Kidney (tissue), 14 donors: ENCODE data around the gene CDX1. TPM values are rescaled to one million over a fixed set of nuclear protein-coding genes. Genes with fewer than 3 reads are reported as not detected.

Experiments
- DNase-seq, 5 donors: peaks; one replicate each; pipeline ENCODE4 v3.0.0-alpha.2; 2013 to 2020
- FAIRE-seq: peaks from 2 replicates; lab custom pipeline; 2012; peaks lifted over from hg19 to GRCh38; lab: Jason Lieb, UNC
- H3K27ac ChIP-seq, 2 donors: one replicate each; pipeline ENCODE4 v1.7.0; 2013; ENCODE audit warnings: low read depth in 2 of 2, low read length in 2 of 2, inconsistent platforms in 1 of 2
- H3K27me3 ChIP-seq: one replicate; pipeline ENCODE4 v1.7.1; 2013; ENCODE audit warnings: low read length, inconsistent platforms; ENCODE audit not compliant: control insufficient read depth, insufficient read depth
- H3K36me3 ChIP-seq, 3 donors: one replicate each; pipeline versions ENCODE4 v1.7.0 to v1.7.1; 2013; ENCODE audit warnings: low read length in 3 of 3, control low read depth in 1 of 3, inconsistent platforms in 1 of 3; ENCODE audit not compliant: insufficient read depth in 3 of 3, control insufficient read depth in 2 of 3
- H3K4me1 ChIP-seq, 3 donors: one replicate each; pipeline versions ENCODE4 v1.7.0 to v1.7.1; 2013; ENCODE audit warnings: low read length in 3 of 3, inconsistent platforms in 1 of 3, low read depth in 1 of 3; ENCODE audit not compliant: control insufficient read depth in 2 of 3, insufficient read depth in 2 of 3
- H3K4me3 ChIP-seq, 3 donors: one replicate each; pipeline versions ENCODE4 v1.7.0 to v1.8.1; 2013; ENCODE audit warnings: low read length in 3 of 3, control low read depth in 1 of 3, inconsistent platforms in 1 of 3
- H3K9ac ChIP-seq, 3 donors: one replicate each; pipeline versions ENCODE4 v1.7.0 to v1.7.1; 2013; ENCODE audit warnings: low read length in 3 of 3, control low read depth in 1 of 3, inconsistent platforms in 1 of 3
- H3K9me3 ChIP-seq, 3 donors: one replicate each; pipeline versions ENCODE4 v1.7.0 to v1.7.1; 2013; ENCODE audit warnings: low read length in 3 of 3, control low read depth in 1 of 3, inconsistent platforms in 1 of 3; ENCODE audit not compliant: control insufficient read depth in 2 of 3, insufficient read depth in 1 of 3
- intact Hi-C: fragments of 100-400 bp; cut with DNase I; formaldehyde crosslinking; loops from one replicate; pipeline ENCODE4 v1.11.1; 2022
- polyA plus RNA-seq: library from polyadenylated mRNA; stranded (reverse); fragments of 350-450 nt; fragmentation: Illumina TruSeq; extraction: RNeasy Lipid Tissue Mini Kit (QIAGEN cat#74804); gene quantifications from one replicate; pipeline ENCODE4 v1.2.3, GENCODE V29; 2014; ENCODE audit warnings: low read depth, low replicate concordance; ENCODE audit not compliant: insufficient read depth
- total RNA-seq: library from RNA; stranded (reverse); fragmentation: NEBNext Ultra II Directional; extraction: Animal tissue kit (Norgen Biotek cat#: 25700); gene quantifications from one replicate; pipeline ENCODE4 v1.2.1, GENCODE V29; 2021
- TF ChIP-seq, protein P1 (sequence below): IDR thresholded peaks from 3 replicates; pipeline ENCODE4 v1.5.1; 2012; ENCODE audit warnings: mild to moderate bottlenecking, moderate library complexity, borderline replicate concordance; ENCODE audit not compliant: insufficient read depth; ENCODE audit errors: extremely low read depth
- donor health status: control.
- donor health status: control.
- donor health status: control.
- donor health status: control.
- donor health status: control.
- donor health status: DM: yes; HTN: yes; CAD: no.
- donor health status: Normal renal cell carcinoma (clear cell type).

Gene CDX1
- total and polyA plus RNA-seq, 2 donors from 2014 or later = 0.39 TPM; not detected in 1

DNA sequence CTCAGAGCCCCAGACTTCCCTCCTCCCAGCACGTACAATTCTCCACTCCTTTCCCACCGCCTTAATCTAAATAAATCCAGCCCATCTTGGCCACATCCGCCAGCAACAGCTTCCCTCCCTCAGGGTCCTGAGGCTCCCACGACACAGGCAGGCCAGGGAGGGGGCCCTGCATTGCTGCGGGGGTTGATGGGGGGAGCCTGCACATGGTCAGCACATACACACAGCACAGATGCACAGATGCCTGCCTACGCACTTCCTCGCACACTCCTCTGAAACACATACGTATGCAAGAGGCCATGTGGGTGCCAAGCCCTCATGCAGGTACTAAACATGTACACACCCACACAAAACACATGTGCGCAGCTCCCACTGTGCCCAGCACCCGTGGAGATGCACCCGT, 25.7 kb upstream of the CDX1 start:
- TF ChIP-seq, protein P1, sequence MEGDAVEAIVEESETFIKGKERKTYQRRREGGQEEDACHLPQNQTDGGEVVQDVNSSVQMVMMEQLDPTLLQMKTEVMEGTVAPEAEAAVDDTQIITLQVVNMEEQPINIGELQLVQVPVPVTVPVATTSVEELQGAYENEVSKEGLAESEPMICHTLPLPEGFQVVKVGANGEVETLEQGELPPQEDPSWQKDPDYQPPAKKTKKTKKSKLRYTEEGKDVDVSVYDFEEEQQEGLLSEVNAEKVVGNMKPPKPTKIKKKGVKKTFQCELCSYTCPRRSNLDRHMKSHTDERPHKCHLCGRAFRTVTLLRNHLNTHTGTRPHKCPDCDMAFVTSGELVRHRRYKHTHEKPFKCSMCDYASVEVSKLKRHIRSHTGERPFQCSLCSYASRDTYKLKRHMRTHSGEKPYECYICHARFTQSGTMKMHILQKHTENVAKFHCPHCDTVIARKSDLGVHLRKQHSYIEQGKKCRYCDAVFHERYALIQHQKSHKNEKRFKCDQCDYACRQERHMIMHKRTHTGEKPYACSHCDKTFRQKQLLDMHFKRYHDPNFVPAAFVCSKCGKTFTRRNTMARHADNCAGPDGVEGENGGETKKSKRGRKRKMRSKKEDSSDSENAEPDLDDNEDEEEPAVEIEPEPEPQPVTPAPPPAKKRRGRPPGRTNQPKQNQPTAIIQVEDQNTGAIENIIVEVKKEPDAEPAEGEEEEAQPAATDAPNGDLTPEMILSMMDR = no peak
- peak overlapping the region in 1 of 2 donors; percentile 85 for H3K27ac ChIP-seq
- intact Hi-C loops = no loop called here
- peak overlapping the region in 1 of 3 donors; percentile 15 for H3K9ac ChIP-seq
- no peaks in the 10 kb centered on the region for H3K36me3 ChIP-seq
- peaks cover 23 to 49% (median 39%) of the 10 kb centered on the region in 3 donors for H3K4me1 ChIP-seq
- no peak overlapping the region for H3K4me3 ChIP-seq
- H3K9me3 ChIP-seq = no peaks in the 10 kb centered on the region
- DNase-seq (peak in 3 of 5 donors; percentile 75 to 92 (median 82)), FAIRE-seq (no peak)
- H3K27me3 ChIP-seq = no peaks in the 10 kb centered on the region

DNA sequence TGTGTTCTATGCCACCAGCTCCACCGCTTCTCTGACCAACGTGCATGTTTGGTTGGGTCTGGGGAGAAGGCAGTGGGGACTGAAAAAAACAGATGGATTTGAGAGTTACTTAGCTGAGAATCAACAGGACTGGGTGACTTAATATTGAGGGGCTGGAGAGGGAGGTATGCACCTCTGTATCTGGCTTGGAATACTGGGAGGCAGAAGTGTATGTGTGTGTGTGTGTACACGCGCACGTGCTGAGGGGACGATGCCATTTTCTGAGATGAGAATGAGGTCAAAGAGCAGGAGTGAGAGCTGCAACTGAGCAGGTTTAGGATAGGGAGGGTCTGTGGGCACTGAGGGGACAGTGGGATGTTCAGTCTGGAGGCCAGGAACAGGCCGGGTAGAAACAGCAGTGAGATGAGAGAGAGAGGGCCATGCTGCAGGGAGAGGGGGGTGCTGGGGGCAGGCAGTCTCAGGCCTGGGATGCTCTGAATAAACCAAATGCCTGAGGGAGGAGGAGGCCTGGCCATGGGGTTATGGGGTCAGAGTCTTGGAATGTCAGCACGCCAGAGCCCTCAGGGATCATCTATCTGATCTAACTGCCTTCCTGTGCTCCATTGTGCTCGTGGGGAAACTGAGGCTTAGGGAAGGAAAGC, 24.9 kb upstream of the CDX1 start:
- H3K27me3 ChIP-seq = no peaks in the 10 kb centered on the region
- H3K4me3 ChIP-seq = no peak overlapping the region
- DNase-seq = peak in 3 of 5 donors; percentile 50 to 75 (median 60)
- TF ChIP-seq, protein P1 = no peak
- intact Hi-C loops = no loop called here
- peak overlapping the region in 1 of 3 donors; percentile 15 for H3K9ac ChIP-seq
- no peak for FAIRE-seq
- peaks cover 23 to 48% (median 39%) of the 10 kb centered on the region in 3 donors for H3K4me1 ChIP-seq
- H3K27ac ChIP-seq = peak overlapping the region; percentile 67 to 85
- no peaks in the 10 kb centered on the region for H3K36me3 ChIP-seq
- H3K9me3 ChIP-seq = no peaks in the 10 kb centered on the region

DNA sequence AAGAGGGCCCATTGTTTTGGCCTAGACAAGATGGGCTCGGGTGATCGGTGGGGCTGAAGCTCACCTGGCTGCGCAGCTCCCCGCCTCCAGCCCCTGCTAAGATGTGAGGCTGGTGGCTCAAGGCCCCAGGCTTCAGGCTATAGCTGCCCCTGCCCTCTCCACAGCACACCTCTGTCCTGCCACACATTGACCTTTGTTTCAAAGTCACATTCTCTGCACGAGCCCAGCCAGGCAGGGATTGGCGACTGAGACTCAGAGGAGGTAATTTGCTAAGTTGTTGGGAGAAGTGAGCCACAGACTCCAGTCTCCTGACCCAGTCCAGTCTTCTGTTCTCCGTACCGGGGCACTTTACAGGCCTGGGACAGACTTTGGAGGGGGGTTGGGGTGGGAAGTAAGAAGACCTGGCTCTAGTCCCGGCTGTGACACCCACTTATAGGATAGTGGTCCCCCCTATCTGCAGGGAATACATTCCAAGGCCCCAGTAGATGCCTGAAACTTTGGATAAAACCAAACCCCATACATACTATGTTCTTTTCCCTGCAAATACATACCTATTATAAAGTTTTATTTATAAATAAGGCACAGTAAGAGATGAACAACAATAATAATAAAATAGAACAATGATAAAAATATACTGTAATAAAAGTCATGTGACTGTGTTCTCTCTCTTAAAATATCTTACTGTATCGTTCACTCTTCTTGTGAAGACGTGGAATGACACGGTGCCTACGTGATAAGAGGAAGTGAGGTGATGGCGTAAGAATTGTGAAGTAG, 24.2 kb upstream of the CDX1 start:
- Histone ChIP-seq H3K4me3 (no peak overlapping the region), H3K27me3 (no peaks in the 10 kb centered on the region), H3K9ac (peak overlapping the region in 1 of 3 donors; percentile 19), H3K36me3 (no peaks in the 10 kb centered on the region), H3K9me3 (no peaks in the 10 kb centered on the region), H3K4me1 (peaks cover 19 to 45% (median 39%) of the 10 kb centered on the region in 3 donors), H3K27ac (peak overlapping the region; percentile 80 to 85)
- intact Hi-C loops = no loop called here
- no peak for DNase-seq
- FAIRE-seq = no peak
- TF ChIP-seq, protein P1 = no peak
